HEK293 (cell line): Measurements from ENCODE around the gene TBX10.

Source experiments
- CTCF ChIA-PET: fragments of 350-600 bp; formaldehyde crosslinking; extraction: SDS; loops from one replicate; lab custom pipeline; 2021; ENCODE audit warnings: antibody characterized with exemption; lab: Yijun Ruan, JAX
- POLR2A ChIA-PET: fragments of 300-600 bp; formaldehyde crosslinking; extraction: SDS; loops from one replicate; lab custom pipeline; 2020; ENCODE audit warnings: antibody characterized with exemption, inconsistent platforms; lab: Yijun Ruan, JAX
- H3K27ac ChIP-seq: fragments of 200-500 bp; sonication (Bioruptor generic); 2 replicates; pipeline ENCODE4 v1.5.1; 2014; ENCODE audit warnings: low read depth, low read length, control low read depth, inconsistent platforms; ENCODE audit errors: extremely low read depth
- H3K36me3 ChIP-seq, 2 experiments: fragments of 200-500 bp in 1 of 2; sonication (Bioruptor generic) in 1 of 2; 1 replicate in 1 of 2; 2 replicates in 1 of 2; pipeline ENCODE4 v1.5.1; 2014 to 2017; ENCODE audit warnings: inconsistent platforms in 2 of 2, low read length in 2 of 2; ENCODE audit not compliant: control insufficient read depth in 2 of 2, insufficient read depth in 1 of 2
- H3K4me1 ChIP-seq: fragments of 200-500 bp; sonication (Bioruptor generic); 2 replicates; pipeline ENCODE4 v1.5.1; 2014; ENCODE audit warnings: mild to moderate bottlenecking, low read length, inconsistent platforms; ENCODE audit not compliant: control insufficient read depth, insufficient read depth
- H3K4me3 ChIP-seq: 2 replicates; pipeline ENCODE4 v1.5.1; 2011; ENCODE audit warnings: low read depth, mild to moderate bottlenecking, control low read depth, low read length, moderate library complexity
- H3K9me3 ChIP-seq: fragments of 200-500 bp; sonication (Bioruptor generic); 2 replicates; pipeline ENCODE4 v1.5.1; 2014; ENCODE audit warnings: low read depth, low read length, inconsistent platforms; ENCODE audit not compliant: control insufficient read depth, insufficient read depth
- CTCF ChIP-seq: fragments of 450-650 bp; formaldehyde crosslinking; IDR thresholded peaks from 2 replicates; pipeline ENCODE4 v1.5.1; 2016; ENCODE audit warnings: missing biosample characterization, missing genetic modification characterization
- HOXC10 ChIP-seq: sonication (generic); formaldehyde crosslinking; IDR thresholded peaks from 2 replicates; pipeline ENCODE4 v1.8.1; 2023; ENCODE audit warnings: mild to moderate bottlenecking, missing genetic modification reagents
- KLF17 ChIP-seq: fragments of 450-650 bp; formaldehyde crosslinking; IDR thresholded peaks from 2 replicates; pipeline ENCODE4 v1.5.1; 2016; ENCODE audit warnings: missing biosample characterization, missing genetic modification characterization
- PRDM10 ChIP-seq: fragments of 450-650 bp; formaldehyde crosslinking; IDR thresholded peaks from 2 replicates; pipeline ENCODE4 v1.5.1; 2016; ENCODE audit warnings: missing biosample characterization, missing genetic modification characterization
- PRDM6 ChIP-seq: fragments of 450-650 bp; formaldehyde crosslinking; IDR thresholded peaks from 2 replicates; pipeline ENCODE4 v1.5.1; 2017; ENCODE audit warnings: missing biosample characterization, missing genetic modification characterization
- ZNF157 ChIP-seq: fragments of 450-650 bp; formaldehyde crosslinking; IDR thresholded peaks from 2 replicates; pipeline ENCODE4 v1.5.1; 2016; ENCODE audit warnings: missing biosample characterization, missing genetic modification characterization
- ZNF174 ChIP-seq: fragments of 450-650 bp; formaldehyde crosslinking; IDR thresholded peaks from 2 replicates; pipeline ENCODE4 v1.5.0; 2017; ENCODE audit warnings: missing biosample characterization, mild to moderate bottlenecking, missing genetic modification characterization
- ZNF449 ChIP-seq: fragments of 450-650 bp; formaldehyde crosslinking; IDR thresholded peaks from 2 replicates; pipeline ENCODE4 v1.5.1; 2017; ENCODE audit warnings: missing biosample characterization, mild to moderate bottlenecking, missing genetic modification characterization, moderate library complexity
- ZNF501 ChIP-seq: fragments of 450-650 bp; formaldehyde crosslinking; IDR thresholded peaks from 2 replicates; pipeline ENCODE4 v1.5.1; 2016; ENCODE audit warnings: missing biosample characterization, missing genetic modification characterization
- ZNF513 ChIP-seq: fragments of 450-650 bp; IDR thresholded peaks from 2 replicates; pipeline ENCODE4 v1.5.1; 2018; ENCODE audit warnings: missing biosample characterization, missing genetic modification characterization
- ZNF521 ChIP-seq: fragments of 450-650 bp; formaldehyde crosslinking; IDR thresholded peaks from 2 replicates; pipeline ENCODE4 v1.5.1; 2017; ENCODE audit warnings: missing biosample characterization, mild to moderate bottlenecking, missing genetic modification characterization
- ZNF596 ChIP-seq: fragments of 450-650 bp; IDR thresholded peaks from 2 replicates; pipeline ENCODE4 v1.5.0; 2018; ENCODE audit warnings: missing biosample characterization, mild to moderate bottlenecking, missing genetic modification characterization, moderate library complexity
- ZNF645 ChIP-seq: fragments of 450-650 bp; formaldehyde crosslinking; IDR thresholded peaks from 2 replicates; pipeline ENCODE4; 2016; ENCODE audit warnings: missing biosample characterization, missing genetic modification characterization
- ZNF707 ChIP-seq: fragments of 450-650 bp; formaldehyde crosslinking; IDR thresholded peaks from 2 replicates; pipeline ENCODE4 v1.5.1; 2016; ENCODE audit warnings: missing biosample characterization, missing genetic modification characterization
- ZNF843 ChIP-seq: fragments of 450-650 bp; formaldehyde crosslinking; IDR thresholded peaks from 2 replicates; pipeline ENCODE4 v1.5.1; 2016; ENCODE audit warnings: missing biosample characterization, missing genetic modification characterization
- TF ChIP-seq, protein P1 (sequence below): sonication (generic); formaldehyde crosslinking; IDR thresholded peaks from 2 replicates; pipeline ENCODE4 v1.8.1; 2022; ENCODE audit warnings: mild to moderate bottlenecking, moderate library complexity, missing genetic modification reagents

Gene TBX10

DNA sequence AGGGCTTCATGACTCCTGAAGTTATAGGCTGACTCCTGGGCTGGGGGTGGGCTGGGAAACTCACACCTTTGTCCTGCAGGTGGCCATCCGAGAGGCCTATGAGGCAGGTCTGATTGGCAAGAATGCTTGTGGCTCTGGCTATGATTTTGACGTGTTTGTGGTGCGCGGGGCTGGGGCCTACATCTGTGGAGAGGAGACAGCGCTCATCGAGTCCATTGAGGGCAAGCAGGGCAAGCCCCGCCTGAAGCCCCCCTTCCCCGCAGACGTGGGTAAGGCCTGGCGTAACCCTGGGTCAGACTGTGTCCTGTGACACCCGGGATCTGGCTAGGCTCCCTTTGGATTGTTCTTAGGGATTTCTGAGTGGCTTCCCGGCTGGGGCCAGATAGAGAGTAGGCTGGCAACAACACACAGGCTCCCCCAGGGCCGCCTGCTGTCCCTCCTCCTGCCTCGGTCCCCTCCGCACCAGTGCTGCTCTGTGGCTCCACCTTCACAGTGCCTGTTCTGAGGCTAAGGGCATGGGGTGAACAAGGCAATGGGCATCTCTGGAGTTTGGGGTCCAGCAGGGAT lies 29.2 kb downstream of the TBX10 start:
- peaks cover 0 to 52% of the 10 kb centered on the region in 2 experiments; a peak in 1 of 3 replicates for H3K36me3 ChIP-seq
- POLR2A ChIA-PET = no interaction called here
- CTCF ChIA-PET = no interaction called here
- no peak overlapping the region for H3K27ac ChIP-seq
- no peak overlapping the region for H3K4me3 ChIP-seq
- no peaks in the 10 kb centered on the region for H3K9me3 ChIP-seq
- H3K4me1 ChIP-seq = no peaks in the 10 kb centered on the region
- TF ChIP-seq KLF17 (tag by site-specific recombination) (no peak), ZNF645 (no peak), CTCF (no peak), ZNF501 (no peak), ZNF174 (tag by site-specific recombination) (no peak), ZNF843 (tag by site-specific recombination) (no peak), ZNF157 (tag by site-specific recombination) (no peak), ZNF521 (no peak), ZNF596 (tag by site-specific recombination) (no peak), ZNF707 (tag by site-specific recombination) (no peak), ZNF513 (tag by site-specific recombination) (no peak), HOXC10 (CRISPR knock-in tag) (no peak), PRDM6 (no peak)
- TF ChIP-seq, protein P1, sequence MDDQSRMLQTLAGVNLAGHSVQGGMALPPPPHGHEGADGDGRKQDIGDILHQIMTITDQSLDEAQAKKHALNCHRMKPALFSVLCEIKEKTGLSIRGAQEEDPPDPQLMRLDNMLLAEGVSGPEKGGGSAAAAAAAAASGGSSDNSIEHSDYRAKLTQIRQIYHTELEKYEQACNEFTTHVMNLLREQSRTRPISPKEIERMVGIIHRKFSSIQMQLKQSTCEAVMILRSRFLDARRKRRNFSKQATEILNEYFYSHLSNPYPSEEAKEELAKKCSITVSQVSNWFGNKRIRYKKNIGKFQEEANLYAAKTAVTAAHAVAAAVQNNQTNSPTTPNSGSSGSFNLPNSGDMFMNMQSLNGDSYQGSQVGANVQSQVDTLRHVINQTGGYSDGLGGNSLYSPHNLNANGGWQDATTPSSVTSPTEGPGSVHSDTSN (CRISPR knock-in tag) = no peak
- TF ChIP-seq, all 188 proteins: peak for 0

DNA sequence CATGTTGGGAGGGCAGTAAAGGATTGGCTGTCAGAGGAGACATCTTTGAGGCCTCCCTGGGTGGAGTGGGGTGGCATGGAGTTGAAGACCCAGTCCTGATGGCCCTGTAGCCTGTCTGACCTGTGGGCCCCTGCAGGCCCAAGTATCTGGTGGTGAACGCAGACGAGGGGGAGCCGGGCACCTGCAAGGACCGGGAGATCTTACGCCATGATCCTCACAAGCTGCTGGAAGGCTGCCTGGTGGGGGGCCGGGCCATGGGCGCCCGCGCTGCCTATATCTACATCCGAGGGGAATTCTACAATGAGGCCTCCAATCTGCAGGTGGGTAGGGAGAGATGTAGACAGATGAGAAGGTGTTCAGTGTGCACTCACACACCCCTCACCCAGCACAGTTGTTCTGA lies 30.2 kb downstream of the TBX10 start:
- POLR2A ChIA-PET = interaction anchor here (0.5 kb wide), 1 partner anchor 178 kb away, joined by 3 read pairs; no protein-coding TSS in a partner anchor
- CTCF ChIA-PET = no interaction called here
- TF ChIP-seq PRDM10 (tag by site-specific recombination) = no peak
- no peak for TF ChIP-seq ZNF449 (tag by site-specific recombination)
- TF ChIP-seq ZNF707 (tag by site-specific recombination) = no peak
- H3K4me1 ChIP-seq = no peaks in the 10 kb centered on the region
- no peaks in the 10 kb centered on the region for H3K9me3 ChIP-seq
- H3K27ac ChIP-seq = no peak overlapping the region
- peaks cover 0 to 52% of the 10 kb centered on the region in 2 experiments; a peak in 1 of 3 replicates for H3K36me3 ChIP-seq
- no peak overlapping the region for H3K4me3 ChIP-seq
